Measurements from ENCODE around the gene TOM1L2.

- TF ChIP-seq, protein P1, sequence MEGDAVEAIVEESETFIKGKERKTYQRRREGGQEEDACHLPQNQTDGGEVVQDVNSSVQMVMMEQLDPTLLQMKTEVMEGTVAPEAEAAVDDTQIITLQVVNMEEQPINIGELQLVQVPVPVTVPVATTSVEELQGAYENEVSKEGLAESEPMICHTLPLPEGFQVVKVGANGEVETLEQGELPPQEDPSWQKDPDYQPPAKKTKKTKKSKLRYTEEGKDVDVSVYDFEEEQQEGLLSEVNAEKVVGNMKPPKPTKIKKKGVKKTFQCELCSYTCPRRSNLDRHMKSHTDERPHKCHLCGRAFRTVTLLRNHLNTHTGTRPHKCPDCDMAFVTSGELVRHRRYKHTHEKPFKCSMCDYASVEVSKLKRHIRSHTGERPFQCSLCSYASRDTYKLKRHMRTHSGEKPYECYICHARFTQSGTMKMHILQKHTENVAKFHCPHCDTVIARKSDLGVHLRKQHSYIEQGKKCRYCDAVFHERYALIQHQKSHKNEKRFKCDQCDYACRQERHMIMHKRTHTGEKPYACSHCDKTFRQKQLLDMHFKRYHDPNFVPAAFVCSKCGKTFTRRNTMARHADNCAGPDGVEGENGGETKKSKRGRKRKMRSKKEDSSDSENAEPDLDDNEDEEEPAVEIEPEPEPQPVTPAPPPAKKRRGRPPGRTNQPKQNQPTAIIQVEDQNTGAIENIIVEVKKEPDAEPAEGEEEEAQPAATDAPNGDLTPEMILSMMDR (IDR thresholded peaks at IDR 0.05; ENCODE audit: borderline replicate concordance, extremely low read depth, low read length, poor library complexity, severe bottlenecking) = no peak
- TF ChIP-seq EZH2 (IDR thresholded peaks at IDR 0.05; ENCODE audit: borderline replicate concordance, low read depth, low read length, severe bottlenecking) = no peak
Measured at GRCh38 chr17:17798010-17798556, 174.1 kb downstream of the TOM1L2 start.
